Right atrium auricular region (tissue), 2 donors: ENCODE measurements around the gene GPR142. TPM values are rescaled to one million over a fixed set of nuclear protein-coding genes. Genes with fewer than 3 reads are reported as not detected.
"Not testable (repeated sequence)": the region's sequence is repeated elsewhere in the genome, so short reads cannot be mapped to it uniquely, and the experiment has no call there.

Experiments
- DNase-seq: peaks from one replicate; pipeline ENCODE4 v3.0.0-alpha.2; 2019; ENCODE audit warnings: low spot score
- H3K27ac ChIP-seq, 2 donors: fragments of 200-600 bp; sonication (generic); 1 replicate in 1 of 2; 2 replicates in 1 of 2; pipeline ENCODE4 v1.5.1; 2016 to 2019
- H3K27me3 ChIP-seq, 2 donors: fragments of 200-600 bp; sonication (generic); one replicate each; pipeline versions ENCODE4 v1.5.1 to v1.6.0; 2017 to 2019
- H3K36me3 ChIP-seq: fragments of 200-600 bp; sonication (generic); one replicate; pipeline ENCODE4 v1.5.1; 2016
- H3K4me1 ChIP-seq, 2 donors: fragments of 200-600 bp; sonication (generic); one replicate each; pipeline versions ENCODE4 v1.5.1 to v1.6.0; 2017 to 2019
- H3K4me3 ChIP-seq, 2 donors: fragments of 200-600 bp; sonication (generic); 1 replicate in 1 of 2; 2 replicates in 1 of 2; pipeline ENCODE4 v1.5.1; 2017 to 2019; ENCODE audit warnings: mild to moderate bottlenecking in 1 of 2, moderate library complexity in 1 of 2
- H3K9me3 ChIP-seq, 2 donors: fragments of 200-600 bp; sonication (generic); one replicate each; pipeline ENCODE4 v1.5.1; 2019
- CTCF ChIP-seq, 2 donors: fragments of 200-600 bp; sonication (generic); IDR thresholded peaks; one replicate each; pipeline ENCODE4 v1.5.1; 2019; ENCODE audit warnings: antibody characterized with exemption in 2 of 2
- total RNA-seq, 2 donors: library from RNA; depleted of rRNA; stranded (reverse); fragments of >200 nt; gene quantifications; one replicate each; pipeline ENCODE4 v1.1.0, GENCODE V29; 2016

Gene GPR142
- total RNA-seq, 2 donors from 2014 or later = not detected

GRCh38 chr17:74403512-74404137 lies 36.3 kb downstream of the GPR142 start:
- Histone ChIP-seq H3K4me1 (no peaks in the 10 kb centered on the region), H3K27ac (no peak overlapping the region), H3K36me3 (no peaks in the 10 kb centered on the region), H3K9me3 (no peaks in the 10 kb centered on the region), H3K27me3 (no peaks in the 10 kb centered on the region), H3K4me3 (no peak overlapping the region)
- DNase-seq = no peak
- TF ChIP-seq CTCF (IDR thresholded peaks at IDR 0.05) = no peak

- H3K4me1 ChIP-seq = no peaks in the 10 kb centered on the region
- no peak overlapping the region for H3K4me3 ChIP-seq
- no peak for DNase-seq
- no peak for TF ChIP-seq CTCF (IDR thresholded peaks at IDR 0.05)
- H3K36me3 ChIP-seq = no peaks in the 10 kb centered on the region
- H3K27me3 ChIP-seq = no peaks in the 10 kb centered on the region
- H3K9me3 ChIP-seq = no peaks in the 10 kb centered on the region
- H3K27ac ChIP-seq = no peak overlapping the region
Measured at GRCh38 chr17:74404218-74404617, 36.9 kb downstream of the GPR142 start.

- TF ChIP-seq CTCF (IDR thresholded peaks at IDR 0.05) = no peak
- Histone ChIP-seq H3K36me3 (no peaks in the 10 kb centered on the region), H3K27me3 (no peaks in the 10 kb centered on the region), H3K4me3 (no peak overlapping the region), H3K27ac (no peak overlapping the region), H3K9me3 (no peaks in the 10 kb centered on the region), H3K4me1 (no peaks in the 10 kb centered on the region)
- no peak for DNase-seq
Measured at GRCh38 chr17:74404789-74405188, 37.5 kb downstream of the GPR142 start.

- not testable (repeated sequence) for H3K27me3 ChIP-seq, H3K36me3 ChIP-seq, H3K9me3 ChIP-seq, H3K4me3 ChIP-seq, H3K4me1 ChIP-seq, DNase-seq, H3K27ac ChIP-seq
Measured at GRCh38 chr17:74405311-74405710, 38.0 kb downstream of the GPR142 start.

GRCh38 chr17:74407384-74407783 lies 40.1 kb downstream of the GPR142 start:
- Histone ChIP-seq H3K4me3 (no peak overlapping the region), H3K9me3 (no peaks in the 10 kb centered on the region), H3K27ac (no peak overlapping the region)

GRCh38 chr17:74408262-74408661 lies 41.0 kb downstream of the GPR142 start:
- Histone ChIP-seq H3K9me3 (no peaks in the 10 kb centered on the region), H3K4me3 (no peak overlapping the region), H3K27ac (no peak overlapping the region), H3K36me3 (no peaks in the 10 kb centered on the region), H3K27me3 (no peaks in the 10 kb centered on the region), H3K4me1 (no peaks in the 10 kb centered on the region)
- no peak for TF ChIP-seq CTCF (IDR thresholded peaks at IDR 0.05)
- DNase-seq = no peak

More at GRCh38 chr17:74407384-74407783, 40.1 kb downstream of the GPR142 start:
- no peak for TF ChIP-seq CTCF (IDR thresholded peaks at IDR 0.05)
- no peaks in the 10 kb centered on the region for H3K36me3 ChIP-seq
- DNase-seq = no peak
- H3K27me3 ChIP-seq = no peaks in the 10 kb centered on the region
- no peaks in the 10 kb centered on the region for H3K4me1 ChIP-seq
